Suprapubic skin (tissue), 4 donors: ENCODE measurements around the gene RASL11A. TPM values are rescaled to one million over a fixed set of nuclear protein-coding genes. Genes with fewer than 3 reads are reported as not detected.
A peak's percentile ranks its signal among the peaks of the same experiment; 100 is the strongest.
"Not testable (repeated sequence)": the region's sequence is repeated elsewhere in the genome, so short reads cannot be mapped to it uniquely, and the experiment has no call there.

Experiments used
- DNase-seq, 2 donors: peaks; one replicate each; pipeline ENCODE4 v3.0.0-alpha.2; 2019; ENCODE audit warnings: low spot score in 2 of 2
- H3K27ac ChIP-seq: fragments of 200-600 bp; sonication (generic); one replicate; pipeline ENCODE4 v1.5.1; 2019
- H3K27me3 ChIP-seq: fragments of 200-600 bp; sonication (generic); one replicate; pipeline ENCODE4 v1.5.1; 2019
- H3K36me3 ChIP-seq: fragments of 200-600 bp; sonication (generic); one replicate; pipeline ENCODE4 v1.5.1; 2019
- H3K4me1 ChIP-seq: fragments of 200-600 bp; sonication (generic); one replicate; pipeline ENCODE4 v1.5.1; 2019
- H3K4me3 ChIP-seq: fragments of 200-600 bp; sonication (generic); one replicate; pipeline ENCODE4 v1.5.1; 2019; ENCODE audit warnings: mild to moderate bottlenecking
- H3K9me3 ChIP-seq: fragments of 200-600 bp; sonication (generic); one replicate; pipeline ENCODE4 v1.5.1; 2019
- CTCF ChIP-seq, 2 donors: fragments of 200-600 bp in 1 of 2; fragments of 450-650 bp in 1 of 2; sonication (generic) in 1 of 2; IDR thresholded peaks; one replicate each; pipeline ENCODE4 v1.5.1; 2016 to 2019; ENCODE audit warnings: antibody characterized with exemption in 2 of 2, mild to moderate bottlenecking in 1 of 2, moderate library complexity in 1 of 2
- EP300 ChIP-seq: sonication (generic); formaldehyde crosslinking; IDR thresholded peaks from one replicate; pipeline ENCODE4 v1.6.1; 2017; ENCODE audit warnings: antibody characterized with exemption
- POLR2A ChIP-seq, 2 donors: fragments of 450-650 bp; IDR thresholded peaks; one replicate each; pipeline ENCODE4 v1.6.1; 2017; ENCODE audit warnings: antibody characterized with exemption in 2 of 2, mild to moderate bottlenecking in 2 of 2, moderate library complexity in 2 of 2
- POLR2AphosphoS5 ChIP-seq, 3 donors: sonication (generic); formaldehyde crosslinking; IDR thresholded peaks; one replicate each; pipeline ENCODE4 v1.6.1; 2017; ENCODE audit warnings: antibody characterized with exemption in 3 of 3
- WGBS: methylation state at CpG from one replicate; pipeline ENCODE4 v1.1.5; 2018; 5-methylcytosine and 5-hydroxymethylcytosine counted together
- total RNA-seq, 4 donors: library from RNA; depleted of rRNA; stranded (reverse); fragments of >200 nt; gene quantifications; one replicate each; pipeline ENCODE4 v1.1.0, GENCODE V29; 2016

Gene RASL11A
- total RNA-seq, 4 donors from 2014 or later = 7.9 to 17.5 (median 13.8) TPM

- Histone ChIP-seq H3K4me3 (no peak overlapping the region), H3K4me1 (no peaks in the 10 kb centered on the region), H3K36me3 (no peaks in the 10 kb centered on the region), H3K9me3 (no peaks in the 10 kb centered on the region), H3K27ac (no peak overlapping the region), H3K27me3 (no peaks in the 10 kb centered on the region)
- WGBS = 80% methylated on average over 4 of the region's 4 CpGs
- DNase-seq = no peak
- TF ChIP-seq POLR2A (IDR thresholded peaks at IDR 0.05) (no peak), EP300 (no peak), POLR2AphosphoS5 (IDR thresholded peaks at IDR 0.05) (no peak), CTCF (IDR thresholded peaks at IDR 0.05) (peak in 1 of 2 donors; percentile 10)
Measured at GRCh38 chr13:27283906-27284493, 13.4 kb downstream of the RASL11A start.

- H3K27ac ChIP-seq = no peak overlapping the region
- TF ChIP-seq EP300 = no peak
- no peak for TF ChIP-seq POLR2A (IDR thresholded peaks at IDR 0.05)
- no peak for TF ChIP-seq POLR2AphosphoS5 (IDR thresholded peaks at IDR 0.05)
- no peak for TF ChIP-seq CTCF (IDR thresholded peaks at IDR 0.05)
- H3K27me3 ChIP-seq = no peaks in the 10 kb centered on the region
- DNase-seq = peak in 1 of 2 donors; percentile 31
- 84% methylated on average over 4 of the region's 4 CpGs for WGBS
- no peak overlapping the region for H3K4me3 ChIP-seq
- H3K4me1 ChIP-seq = no peaks in the 10 kb centered on the region
- H3K9me3 ChIP-seq = no peaks in the 10 kb centered on the region
- no peaks in the 10 kb centered on the region for H3K36me3 ChIP-seq
Measured at GRCh38 chr13:27288392-27288791, 17.8 kb downstream of the RASL11A start.

GRCh38 chr13:27289011-27289665, 18.5 kb downstream of the RASL11A start:
- Histone ChIP-seq H3K36me3 (no peaks in the 10 kb centered on the region), H3K27me3 (no peaks in the 10 kb centered on the region), H3K27ac (no peak overlapping the region), H3K4me3 (no peak overlapping the region), H3K4me1 (no peaks in the 10 kb centered on the region), H3K9me3 (no peaks in the 10 kb centered on the region)
- DNase-seq = no peak
- WGBS = 47% methylated on average over 2 of the region's 2 CpGs
- TF ChIP-seq EP300 (no peak), POLR2A (IDR thresholded peaks at IDR 0.05) (no peak), CTCF (IDR thresholded peaks at IDR 0.05) (no peak), POLR2AphosphoS5 (IDR thresholded peaks at IDR 0.05) (no peak)

- no peaks in the 10 kb centered on the region for H3K36me3 ChIP-seq
- DNase-seq = no peak
- no peaks in the 10 kb centered on the region for H3K9me3 ChIP-seq
- no peak overlapping the region for H3K27ac ChIP-seq
- H3K4me3 ChIP-seq = no peak overlapping the region
- no peaks in the 10 kb centered on the region for H3K4me1 ChIP-seq
- TF ChIP-seq EP300 (no peak), POLR2AphosphoS5 (IDR thresholded peaks at IDR 0.05) (no peak), POLR2A (IDR thresholded peaks at IDR 0.05) (no peak), CTCF (IDR thresholded peaks at IDR 0.05) (no peak)
- peaks cover 4% of the 10 kb centered on the region for H3K27me3 ChIP-seq
- 87% methylated on average over 4 of the region's 4 CpGs for WGBS
Measured at GRCh38 chr13:27290715-27291114, 20.1 kb downstream of the RASL11A start.

GRCh38 chr13:27291967-27292366, 21.3 kb downstream of the RASL11A start:
- DNase-seq, H3K36me3 ChIP-seq, H3K4me1 ChIP-seq, H3K4me3 ChIP-seq, H3K9me3 ChIP-seq, H3K27ac ChIP-seq, H3K27me3 ChIP-seq: not testable (repeated sequence)
- WGBS = 95% methylated on average over 8 of the region's 8 CpGs
